GM18520 (cell line): ENCODE data around the gene MLLT3.

Experiments used
- ATAC-seq: cut with Tn5 transposase; IDR thresholded peaks from one replicate; pipeline ENCODE4 v1.9.1; 2021; ENCODE audit not compliant: unreplicated experiment

MLLT3 gene

GRCh38 chr9:20353931-20354652, 268.2 kb downstream of the MLLT3 start:
- no peak for ATAC-seq

GRCh38 chr9:20353524-20353923, 268.8 kb downstream of the MLLT3 start:
- peak; percentile 25 for ATAC-seq

- ATAC-seq = no peak
Observed at GRCh38 chr9:20352591-20352990, 269.7 kb downstream of the MLLT3 start.

- ATAC-seq = no peak
Observed at GRCh38 chr9:20351715-20352114, 270.6 kb downstream of the MLLT3 start.

- ATAC-seq = no peak
Observed at GRCh38 chr9:20349568-20349967, 272.7 kb downstream of the MLLT3 start.

- ATAC-seq = no peak
Observed at GRCh38 chr9:20343325-20343724, 279.0 kb downstream of the MLLT3 start.

- no peak for ATAC-seq
Observed at GRCh38 chr9:20340511-20340861, 281.8 kb downstream of the MLLT3 start.

GRCh38 chr9:20335668-20336332, 286.5 kb downstream of the MLLT3 start:
- no peak for ATAC-seq

- ATAC-seq = no peak
Observed at GRCh38 chr9:20333991-20334390, 288.3 kb downstream of the MLLT3 start.

GRCh38 chr9:20331095-20331685, 291.1 kb downstream of the MLLT3 start:
- peak; percentile 89 for ATAC-seq

GRCh38 chr9:20330688-20331087, 291.6 kb downstream of the MLLT3 start:
- ATAC-seq = no peak

GRCh38 chr9:20326516-20326915, 295.8 kb downstream of the MLLT3 start:
- no peak for ATAC-seq

- no peak for ATAC-seq
Observed at GRCh38 chr9:20325008-20325407, 297.3 kb downstream of the MLLT3 start.

GRCh38 chr9:20322212-20322611, 300.1 kb downstream of the MLLT3 start:
- ATAC-seq = no peak

GRCh38 chr9:20321423-20322082, 300.7 kb downstream of the MLLT3 start:
- no peak for ATAC-seq

- no peak for ATAC-seq
Observed at GRCh38 chr9:20320921-20321320, 301.4 kb downstream of the MLLT3 start.

- no peak for ATAC-seq
Observed at GRCh38 chr9:20319641-20320337, 302.5 kb downstream of the MLLT3 start.

- no peak for ATAC-seq
Observed at GRCh38 chr9:20319241-20319640, 303.1 kb downstream of the MLLT3 start.

GRCh38 chr9:20317701-20318100, 304.6 kb downstream of the MLLT3 start:
- ATAC-seq = no peak

- no peak for ATAC-seq
Observed at GRCh38 chr9:20316372-20316771, 305.9 kb downstream of the MLLT3 start.

- ATAC-seq = no peak
Observed at GRCh38 chr9:20315677-20316076, 306.6 kb downstream of the MLLT3 start.
